OCI-LY1 (cell line): Measurements from ENCODE around the gene PCED1B.

Experiments
- H2AFZ ChIP-seq: fragments of 200-600 bp; sonication (generic), shearing (Covaris generic); 2 replicates; pipeline ENCODE4 v1.6.0; 2014; ENCODE audit warnings: antibody characterized with exemption, mild to moderate bottlenecking, low read length
- H3F3A ChIP-seq: fragments of 200-600 bp; sonication (generic), shearing (Covaris generic); 2 replicates; pipeline ENCODE4 v1.6.0; 2014; ENCODE audit warnings: mild to moderate bottlenecking, antibody characterized with exemption, low read length, moderate library complexity; ENCODE audit not compliant: insufficient read depth
- H3K27ac ChIP-seq: fragments of 200-600 bp; sonication (generic); 2 replicates; pipeline ENCODE4 v1.5.1; 2014; ENCODE audit warnings: low read length, mixed run types, mild to moderate bottlenecking, low read depth; ENCODE audit not compliant: poor library complexity, severe bottlenecking
- H3K27me3 ChIP-seq: fragments of 200-600 bp; sonication (generic); 2 replicates; pipeline ENCODE4 v1.6.0; 2014; ENCODE audit warnings: antibody characterized with exemption, mild to moderate bottlenecking, low read length, moderate library complexity; ENCODE audit not compliant: insufficient read depth
- H3K36me3 ChIP-seq: fragments of 200-600 bp; sonication (generic); 2 replicates; pipeline ENCODE4 v1.6.1; 2014; ENCODE audit warnings: mild to moderate bottlenecking, antibody characterized with exemption, low read length, moderate library complexity, mixed read lengths; ENCODE audit not compliant: insufficient read depth
- H3K4me1 ChIP-seq: fragments of 200-600 bp; sonication (generic); 2 replicates; pipeline ENCODE4 v1.5.1; 2014; ENCODE audit warnings: mild to moderate bottlenecking, low read length, moderate library complexity; ENCODE audit not compliant: insufficient read depth, severe bottlenecking
- H3K4me2 ChIP-seq: fragments of 200-600 bp; sonication (generic), shearing (Covaris generic); 2 replicates; pipeline ENCODE4 v1.6.1; 2014; ENCODE audit warnings: low read length
- H3K4me3 ChIP-seq: fragments of 200-600 bp; sonication (generic); 2 replicates; pipeline ENCODE4 v1.5.1; 2014; ENCODE audit warnings: low read length, low read depth, mild to moderate bottlenecking, mixed read lengths; ENCODE audit not compliant: poor library complexity, severe bottlenecking
- H3K79me2 ChIP-seq: fragments of 200-600 bp; shearing (Covaris generic); 2 replicates; pipeline ENCODE4 v1.6.1; 2016; ENCODE audit warnings: mixed run types, low read length, mixed read lengths; ENCODE audit not compliant: insufficient read depth
- H3K9ac ChIP-seq: fragments of 200-600 bp; sonication (generic), shearing (Covaris generic); 2 replicates; pipeline ENCODE4 v1.6.1; 2014; ENCODE audit warnings: mild to moderate bottlenecking, low read length, mixed read lengths
- H3K9me2 ChIP-seq: fragments of 200-600 bp; sonication (generic), shearing (Covaris generic); 2 replicates; pipeline ENCODE4 v1.6.1; 2014; ENCODE audit warnings: low read depth, mild to moderate bottlenecking, low read length, mixed read lengths
- H3K9me3 ChIP-seq: fragments of 200-600 bp; shearing (Covaris generic); 2 replicates; pipeline ENCODE4 v1.6.1; 2014; ENCODE audit warnings: low read length, mixed read lengths
- H4K20me1 ChIP-seq: fragments of 200-600 bp; sonication (generic), shearing (Covaris generic); 2 replicates; pipeline ENCODE4 v1.6.0; 2016; ENCODE audit warnings: mild to moderate bottlenecking, low read length; ENCODE audit not compliant: insufficient read depth
- CTCF ChIP-seq: fragments of 200-600 bp; sonication (generic), shearing (Covaris generic); IDR thresholded peaks from 2 replicates; pipeline ENCODE4 v1.5.1; 2017; ENCODE audit warnings: mild to moderate bottlenecking, antibody characterized with exemption, low read length, moderate library complexity, mixed read lengths
- EZH2 ChIP-seq: fragments of 200-600 bp; sonication (generic), shearing (Covaris generic); IDR thresholded peaks from 2 replicates; pipeline ENCODE4 v1.8.0; 2017; ENCODE audit warnings: borderline replicate concordance, mixed run types, mild to moderate bottlenecking, antibody characterized with exemption, low read length, moderate library complexity, mixed read lengths

PCED1B gene

GRCh38 chr12:47149146-47149545 lies 69.7 kb downstream of the PCED1B start:
- H3K4me1 ChIP-seq, result no peaks in the 10 kb centered on the region
- TF ChIP-seq CTCF (no peak), EZH2 (no peak)
- no peaks in the 10 kb centered on the region for H3K27me3 ChIP-seq
- no peak overlapping the region for H3K4me2 ChIP-seq
- H3K9ac ChIP-seq, result no peak overlapping the region
- no peak overlapping the region for H3K4me3 ChIP-seq
- no peaks in the 10 kb centered on the region for H3F3A ChIP-seq
- H3K27ac ChIP-seq, result no peak overlapping the region
- no peaks in the 10 kb centered on the region for H3K36me3 ChIP-seq
- no peaks in the 10 kb centered on the region for H3K9me2 ChIP-seq
- peaks cover 3% of the 10 kb centered on the region; the same call in 1 of the 2 replicates for H3K9me3 ChIP-seq
- H3K79me2 ChIP-seq, result no peaks in the 10 kb centered on the region
- H4K20me1 ChIP-seq, result no peaks in the 10 kb centered on the region
- no peak overlapping the region for H2AFZ ChIP-seq

- Histone ChIP-seq H3K27me3 (no peaks in the 10 kb centered on the region), H3K4me3 (no peak overlapping the region), H3K4me1 (no peaks in the 10 kb centered on the region), H3K4me2 (no peak overlapping the region), H3K79me2 (no peaks in the 10 kb centered on the region), H4K20me1 (no peaks in the 10 kb centered on the region), H3K9me3 (peaks cover 3% of the 10 kb centered on the region; the same call in 1 of the 2 replicates), H3K9me2 (no peaks in the 10 kb centered on the region), H3F3A (no peaks in the 10 kb centered on the region), H3K9ac (no peak overlapping the region), H2AFZ (no peak overlapping the region), H3K27ac (no peak overlapping the region), H3K36me3 (no peaks in the 10 kb centered on the region)
- TF ChIP-seq EZH2 (no peak), CTCF (no peak)
These were observed 72.7 kb downstream of the PCED1B start for GRCh38 chr12:47152095-47152494.

- Histone ChIP-seq H2AFZ (no peak overlapping the region), H3K9ac (no peak overlapping the region), H3K27me3 (no peaks in the 10 kb centered on the region), H3K36me3 (no peaks in the 10 kb centered on the region), H3K9me2 (no peaks in the 10 kb centered on the region), H3K4me2 (no peak overlapping the region), H3K9me3 (peaks cover 3% of the 10 kb centered on the region; the same call in 1 of the 2 replicates), H3K4me1 (no peaks in the 10 kb centered on the region), H4K20me1 (no peaks in the 10 kb centered on the region), H3K27ac (no peak overlapping the region), H3F3A (no peaks in the 10 kb centered on the region), H3K4me3 (no peak overlapping the region), H3K79me2 (no peaks in the 10 kb centered on the region)
- TF ChIP-seq CTCF (no peak), EZH2 (no peak)
These were observed 76.2 kb downstream of the PCED1B start for GRCh38 chr12:47155457-47156166.
